HL-60 (cell line): ENCODE results near the gene CA4.
"Not testable (repeated sequence)": the region's sequence is repeated elsewhere in the genome, so short reads cannot be mapped to it uniquely, and the experiment has no call there.

Experiments used
- DNase-seq, 2 experiments: peaks; one replicate each; pipeline ENCODE4 v3.0.0-alpha.2; 2010 to 2020; ENCODE audit warnings: low read depth in 1 of 2, low spot score in 1 of 2
- H3K27ac ChIP-seq: fragments of 250-450 bp; sonication (Bioruptor Pico); replicated peaks from 2 replicates; pipeline ENCODE4 v1.5.1; 2020; ENCODE audit warnings: mild to moderate bottlenecking, moderate library complexity
- H3K27me3 ChIP-seq: fragments of 250-450 bp; sonication (Bioruptor Pico); 2 replicates; pipeline ENCODE4 v1.5.1; 2021; ENCODE audit warnings: mild to moderate bottlenecking, moderate library complexity; ENCODE audit not compliant: insufficient read depth, poor library complexity, severe bottlenecking
- H3K4me3 ChIP-seq: replicated peaks from 2 replicates; pipeline ENCODE4 v1.5.1; 2011; ENCODE audit warnings: mild to moderate bottlenecking, control low read depth, low read length; ENCODE audit not compliant: insufficient read depth
- GABPA ChIP-seq: IDR thresholded peaks from 2 replicates; pipeline ENCODE4 v1.6.1; 2012; ENCODE audit warnings: low read depth
- POLR2AphosphoS5 ChIP-seq: IDR thresholded peaks from 2 replicates; pipeline ENCODE4 v1.6.1; 2012; ENCODE audit warnings: low read depth
- SPI1 ChIP-seq: IDR thresholded peaks from 2 replicates; pipeline ENCODE4 v1.6.1; 2012; ENCODE audit warnings: low read depth, mild to moderate bottlenecking, borderline replicate concordance
- TF ChIP-seq, protein P1 (sequence below): IDR thresholded peaks from one replicate; pipeline ENCODE4 v1.5.1; 2011; ENCODE audit warnings: low read length, control low read depth, inconsistent platforms; ENCODE audit not compliant: insufficient read depth
- TF ChIP-seq, protein P2 (sequence below): IDR thresholded peaks from 2 replicates; pipeline ENCODE4 v1.6.1; 2012; ENCODE audit warnings: low read depth; ENCODE audit not compliant: insufficient replicate concordance

CA4 gene

DNA sequence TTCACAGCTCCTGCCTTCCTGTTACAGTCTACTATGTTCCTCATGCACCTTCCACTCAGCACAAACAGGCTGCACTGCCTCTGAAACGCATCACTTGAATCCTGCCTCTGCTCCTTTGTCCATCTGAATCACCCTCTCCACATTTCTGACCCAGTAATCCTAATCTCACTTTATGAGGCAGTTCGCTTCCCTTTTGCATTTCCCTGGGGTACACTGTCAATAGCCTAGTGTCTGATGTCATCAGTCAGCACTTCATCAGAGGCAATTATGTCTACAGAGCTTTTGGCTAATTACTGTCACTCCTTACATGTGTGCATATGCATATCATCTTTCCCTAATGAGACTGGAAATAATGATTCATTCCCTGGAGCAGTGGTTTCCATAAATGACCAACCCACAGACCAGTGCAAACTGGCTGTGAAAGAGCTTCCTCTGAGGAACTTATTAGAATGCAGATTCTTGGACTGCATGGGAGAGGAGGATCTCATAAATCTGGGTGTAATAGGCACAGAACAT is 23.6 kb downstream of the CA4 start:
- TF ChIP-seq, protein P1, sequence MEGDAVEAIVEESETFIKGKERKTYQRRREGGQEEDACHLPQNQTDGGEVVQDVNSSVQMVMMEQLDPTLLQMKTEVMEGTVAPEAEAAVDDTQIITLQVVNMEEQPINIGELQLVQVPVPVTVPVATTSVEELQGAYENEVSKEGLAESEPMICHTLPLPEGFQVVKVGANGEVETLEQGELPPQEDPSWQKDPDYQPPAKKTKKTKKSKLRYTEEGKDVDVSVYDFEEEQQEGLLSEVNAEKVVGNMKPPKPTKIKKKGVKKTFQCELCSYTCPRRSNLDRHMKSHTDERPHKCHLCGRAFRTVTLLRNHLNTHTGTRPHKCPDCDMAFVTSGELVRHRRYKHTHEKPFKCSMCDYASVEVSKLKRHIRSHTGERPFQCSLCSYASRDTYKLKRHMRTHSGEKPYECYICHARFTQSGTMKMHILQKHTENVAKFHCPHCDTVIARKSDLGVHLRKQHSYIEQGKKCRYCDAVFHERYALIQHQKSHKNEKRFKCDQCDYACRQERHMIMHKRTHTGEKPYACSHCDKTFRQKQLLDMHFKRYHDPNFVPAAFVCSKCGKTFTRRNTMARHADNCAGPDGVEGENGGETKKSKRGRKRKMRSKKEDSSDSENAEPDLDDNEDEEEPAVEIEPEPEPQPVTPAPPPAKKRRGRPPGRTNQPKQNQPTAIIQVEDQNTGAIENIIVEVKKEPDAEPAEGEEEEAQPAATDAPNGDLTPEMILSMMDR, result no peak
- no peak for TF ChIP-seq GABPA
- no peak for TF ChIP-seq SPI1
- TF ChIP-seq, protein P2, sequence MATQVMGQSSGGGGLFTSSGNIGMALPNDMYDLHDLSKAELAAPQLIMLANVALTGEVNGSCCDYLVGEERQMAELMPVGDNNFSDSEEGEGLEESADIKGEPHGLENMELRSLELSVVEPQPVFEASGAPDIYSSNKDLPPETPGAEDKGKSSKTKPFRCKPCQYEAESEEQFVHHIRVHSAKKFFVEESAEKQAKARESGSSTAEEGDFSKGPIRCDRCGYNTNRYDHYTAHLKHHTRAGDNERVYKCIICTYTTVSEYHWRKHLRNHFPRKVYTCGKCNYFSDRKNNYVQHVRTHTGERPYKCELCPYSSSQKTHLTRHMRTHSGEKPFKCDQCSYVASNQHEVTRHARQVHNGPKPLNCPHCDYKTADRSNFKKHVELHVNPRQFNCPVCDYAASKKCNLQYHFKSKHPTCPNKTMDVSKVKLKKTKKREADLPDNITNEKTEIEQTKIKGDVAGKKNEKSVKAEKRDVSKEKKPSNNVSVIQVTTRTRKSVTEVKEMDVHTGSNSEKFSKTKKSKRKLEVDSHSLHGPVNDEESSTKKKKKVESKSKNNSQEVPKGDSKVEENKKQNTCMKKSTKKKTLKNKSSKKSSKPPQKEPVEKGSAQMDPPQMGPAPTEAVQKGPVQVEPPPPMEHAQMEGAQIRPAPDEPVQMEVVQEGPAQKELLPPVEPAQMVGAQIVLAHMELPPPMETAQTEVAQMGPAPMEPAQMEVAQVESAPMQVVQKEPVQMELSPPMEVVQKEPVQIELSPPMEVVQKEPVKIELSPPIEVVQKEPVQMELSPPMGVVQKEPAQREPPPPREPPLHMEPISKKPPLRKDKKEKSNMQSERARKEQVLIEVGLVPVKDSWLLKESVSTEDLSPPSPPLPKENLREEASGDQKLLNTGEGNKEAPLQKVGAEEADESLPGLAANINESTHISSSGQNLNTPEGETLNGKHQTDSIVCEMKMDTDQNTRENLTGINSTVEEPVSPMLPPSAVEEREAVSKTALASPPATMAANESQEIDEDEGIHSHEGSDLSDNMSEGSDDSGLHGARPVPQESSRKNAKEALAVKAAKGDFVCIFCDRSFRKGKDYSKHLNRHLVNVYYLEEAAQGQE, result no peak
- no peak for TF ChIP-seq POLR2AphosphoS5
- Histone ChIP-seq H3K4me3 (no peak overlapping the region), H3K27ac (no peak overlapping the region), H3K27me3 (no peaks in the 10 kb centered on the region)
- no peak for DNase-seq

DNA sequence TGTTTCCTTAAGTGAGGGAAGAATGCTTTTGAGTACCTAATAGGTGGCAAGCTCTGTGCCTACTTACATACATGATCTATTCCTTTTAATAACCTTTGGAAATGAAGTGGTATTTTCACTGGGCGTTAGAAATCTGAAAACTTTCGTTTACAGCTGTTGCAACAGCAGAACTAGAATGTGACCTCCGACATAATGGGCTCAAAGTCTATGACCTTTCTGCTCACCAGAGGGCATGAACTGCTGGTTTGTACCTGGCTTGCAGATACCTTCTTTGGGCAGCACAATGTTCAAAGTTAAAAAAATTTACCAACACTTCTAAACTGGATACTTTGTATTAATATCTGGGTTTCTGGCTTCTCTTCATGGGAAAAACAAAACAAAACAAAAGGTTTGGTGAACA is 24.3 kb downstream of the CA4 start:
- H3K27ac ChIP-seq, result no peak overlapping the region

DNA sequence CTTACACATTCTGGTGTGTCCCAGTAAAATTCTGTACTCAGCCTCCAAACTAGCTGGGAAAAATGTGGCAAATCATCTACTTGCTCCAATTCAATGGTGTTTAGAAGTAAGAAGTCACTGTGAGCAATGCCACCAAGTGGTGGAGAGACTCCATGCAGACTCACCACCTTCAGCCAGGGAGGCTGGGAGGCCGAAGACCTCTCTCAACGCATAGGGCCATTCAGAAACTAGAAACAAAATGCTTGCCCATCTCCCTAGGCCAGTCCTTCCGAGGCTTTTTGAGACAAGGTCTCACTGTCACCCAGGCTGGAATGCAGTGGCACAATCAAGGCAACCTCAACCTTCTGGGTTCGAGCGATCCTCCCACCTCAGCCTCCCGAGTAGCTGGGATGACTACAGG is 25.0 kb downstream of the CA4 start:
- H3K27me3 ChIP-seq, DNase-seq, H3K27ac ChIP-seq, H3K4me3 ChIP-seq: not testable (repeated sequence)

More for the DNA sequence above, 24.3 kb downstream of the CA4 start:
- Histone ChIP-seq H3K27me3 (no peaks in the 10 kb centered on the region), H3K4me3 (no peak overlapping the region)
- no peak for DNase-seq
- TF ChIP-seq GABPA (no peak), SPI1 (no peak), POLR2AphosphoS5 (no peak)
- TF ChIP-seq, protein P2, result no peak
- TF ChIP-seq, protein P1, result no peak

DNA sequence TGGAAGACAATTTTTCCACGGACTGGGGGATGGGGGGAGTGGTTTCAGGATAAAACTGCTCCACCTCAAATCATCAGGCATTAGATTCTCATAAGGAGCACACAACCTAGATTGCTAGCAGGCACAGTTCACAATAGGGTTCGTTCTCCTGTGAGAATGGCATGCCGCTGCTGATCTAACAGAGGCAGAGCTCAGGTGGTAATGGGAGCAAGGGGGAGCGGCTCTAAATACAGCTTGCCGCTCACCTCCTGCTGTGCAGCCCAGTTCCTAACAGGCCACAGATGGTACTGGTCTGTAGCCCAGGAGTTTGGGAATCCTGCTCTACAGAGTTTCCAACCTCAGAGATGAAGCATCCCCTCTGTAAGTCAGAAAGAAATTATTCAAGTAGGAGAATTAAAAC is 27.0 kb downstream of the CA4 start:
- not testable (repeated sequence) for H3K27ac ChIP-seq, H3K4me3 ChIP-seq, DNase-seq, H3K27me3 ChIP-seq

DNA sequence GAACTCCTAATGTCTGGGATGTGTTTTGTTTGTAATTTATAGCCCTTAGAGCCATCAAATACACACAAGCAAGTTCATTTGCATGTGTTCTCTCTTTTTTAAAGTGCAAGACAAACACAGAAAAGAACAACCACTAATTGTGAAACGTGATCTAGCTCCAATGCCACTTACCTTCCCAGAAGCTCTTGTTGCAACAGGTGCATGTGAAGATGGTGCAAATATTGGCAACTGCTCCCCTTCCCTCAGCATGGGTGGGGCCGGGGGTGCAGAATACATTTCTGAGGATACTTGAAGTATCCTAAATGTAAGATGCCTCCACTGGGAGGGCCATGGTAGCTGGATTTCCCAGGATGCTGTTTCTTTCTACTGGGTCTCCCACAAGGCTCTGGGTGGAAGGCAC is 28.4 kb downstream of the CA4 start:
- not testable (repeated sequence) for H3K27me3 ChIP-seq, DNase-seq, H3K27ac ChIP-seq, H3K4me3 ChIP-seq

DNA sequence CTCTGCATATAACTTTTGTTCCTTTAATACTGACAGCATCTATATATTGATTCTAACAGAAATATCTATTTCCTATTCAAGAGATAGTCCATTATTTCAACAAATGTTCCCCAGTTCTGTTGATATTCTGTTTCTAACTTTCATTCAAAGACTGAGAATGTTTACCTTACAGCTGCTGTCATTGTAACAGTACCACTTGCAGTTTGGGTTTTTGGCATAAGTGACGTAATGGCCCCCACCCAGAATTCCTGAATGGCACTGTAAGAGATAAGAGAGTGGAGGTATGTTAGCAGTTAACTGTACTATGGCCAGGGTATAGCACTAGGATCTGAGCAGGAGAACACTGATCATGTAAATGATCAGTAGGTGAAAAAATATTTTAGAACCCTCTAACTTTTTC is 30.6 kb downstream of the CA4 start:
- DNase-seq, H3K27ac ChIP-seq: not testable (repeated sequence)

DNA sequence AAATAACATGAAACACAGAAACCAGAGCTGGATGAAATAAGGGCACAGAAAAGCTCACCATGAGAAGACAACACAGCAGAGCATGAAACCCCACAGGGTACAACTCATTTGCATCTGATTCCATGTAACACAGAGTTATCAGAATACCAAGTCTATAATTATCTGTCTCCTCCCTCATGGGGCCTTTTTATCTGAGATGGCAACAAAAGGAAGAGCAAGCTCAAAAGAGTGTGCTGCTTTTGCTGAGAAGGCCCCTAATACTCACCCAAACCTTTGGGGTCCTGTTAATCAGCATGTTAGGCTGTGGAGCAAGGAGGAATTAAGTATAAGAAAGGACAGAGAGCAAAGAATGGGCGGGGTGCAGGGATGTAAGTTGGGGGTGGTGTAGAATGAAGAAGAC is 36.6 kb downstream of the CA4 start:
- not testable (repeated sequence) for H3K4me3 ChIP-seq, H3K27me3 ChIP-seq, H3K27ac ChIP-seq, DNase-seq

More for the DNA sequence above, 30.6 kb downstream of the CA4 start:
- H3K4me3 ChIP-seq, H3K27me3 ChIP-seq: not testable (repeated sequence)

DNA sequence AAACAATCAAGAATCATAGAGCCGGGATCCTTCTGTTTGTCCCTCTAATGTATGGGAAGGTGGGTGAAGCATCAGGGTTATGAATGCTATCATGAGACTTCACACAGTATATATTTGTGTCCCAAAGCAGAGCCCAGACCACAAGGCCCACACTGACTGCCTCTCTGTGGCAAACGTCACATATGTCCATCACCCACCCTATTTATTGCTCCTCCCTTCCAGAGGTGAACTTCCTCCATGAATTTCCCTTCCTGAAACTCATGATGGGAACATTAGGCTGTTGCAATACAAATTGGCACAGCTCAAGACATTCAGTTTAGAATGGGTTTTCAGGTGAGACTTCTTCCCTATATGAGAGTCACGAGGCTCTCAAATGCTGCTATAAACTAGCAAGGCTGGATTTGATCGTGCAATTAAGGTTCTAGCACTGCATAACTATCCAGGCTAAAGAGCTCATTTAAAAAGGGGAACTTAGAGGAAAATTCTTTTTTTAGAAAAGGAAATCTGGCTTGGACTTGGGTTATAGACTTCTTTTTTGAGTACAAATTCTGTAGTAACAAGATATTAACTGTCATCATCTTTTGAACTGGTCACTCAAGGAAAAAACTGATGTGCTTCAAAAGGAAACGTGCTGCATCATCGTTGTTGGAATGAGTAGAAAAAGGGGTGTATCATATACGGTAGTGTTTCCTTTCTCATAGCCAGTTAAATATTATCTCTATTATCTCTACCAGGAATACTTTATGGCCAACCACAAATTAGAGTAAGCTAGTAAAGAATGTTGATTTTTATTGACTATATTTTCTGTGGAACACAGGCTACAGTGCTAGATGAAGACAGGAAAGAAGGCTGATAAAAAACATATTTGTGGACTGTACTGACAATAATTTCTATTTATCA is 37.3 kb downstream of the CA4 start:
- H3K27me3 ChIP-seq, DNase-seq, H3K27ac ChIP-seq: not testable (repeated sequence)

More for the DNA sequence above, 37.3 kb downstream of the CA4 start:
- H3K4me3 ChIP-seq, result not testable (repeated sequence)
